RWPE2 (cell line): ENCODE data around the gene ATP7A.

Experiments
- ATAC-seq: fragments of 200-7000 bp; cut with Tn5 transposase; 3 replicates; pipeline ENCODE4 v1.9.1; 2021; ENCODE audit warnings: low read depth
- DNase-seq: peaks from one replicate; pipeline ENCODE4 v3.0.0-alpha.2; 2020; ENCODE audit warnings: low spot score
- H3K27ac ChIP-seq: fragments of 450-650 bp; 2 replicates; pipeline ENCODE4 v1.5.1; 2017; ENCODE audit warnings: mild to moderate bottlenecking; ENCODE audit not compliant: poor library complexity, severe bottlenecking
- H3K27me3 ChIP-seq: fragments of 250-450 bp; sonication (Bioruptor Pico); 2 replicates; pipeline ENCODE4 v1.5.1; 2021; ENCODE audit warnings: mild to moderate bottlenecking, moderate library complexity; ENCODE audit not compliant: insufficient read depth, poor library complexity, severe bottlenecking
- H3K36me3 ChIP-seq: fragments of 250-450 bp; sonication (Bioruptor Pico); 2 replicates; pipeline ENCODE4 v1.5.1; 2020; ENCODE audit warnings: low read depth, mild to moderate bottlenecking, moderate library complexity
- H3K4me1 ChIP-seq: fragments of 250-450 bp; sonication (Bioruptor Pico); 2 replicates; pipeline ENCODE4 v1.5.1; 2021; ENCODE audit warnings: mild to moderate bottlenecking, moderate library complexity; ENCODE audit not compliant: insufficient read depth, poor library complexity, severe bottlenecking
- H3K4me3 ChIP-seq: fragments of 250-450 bp; sonication (Bioruptor Pico); 2 replicates; pipeline ENCODE4 v1.5.1; 2021; ENCODE audit warnings: mild to moderate bottlenecking, moderate library complexity; ENCODE audit not compliant: severe bottlenecking
- H3K9me3 ChIP-seq: fragments of 250-450 bp; sonication (Bioruptor Pico); 2 replicates; pipeline ENCODE4 v1.5.1; 2021; ENCODE audit warnings: mild to moderate bottlenecking, moderate library complexity; ENCODE audit not compliant: severe bottlenecking
- CTCF ChIP-seq: fragments of 450-650 bp; IDR thresholded peaks from one replicate; pipeline ENCODE4 v1.5.1; 2017; ENCODE audit warnings: mild to moderate bottlenecking, moderate library complexity; ENCODE audit not compliant: poor library complexity, severe bottlenecking

The ATP7A gene

GRCh38 chrX:78092296-78092695 lies 181.8 kb downstream of the ATP7A start:
- no peak overlapping the region for H3K27ac ChIP-seq
- H3K9me3 ChIP-seq, result no peaks in the 10 kb centered on the region
- no peaks in the 10 kb centered on the region for H3K4me1 ChIP-seq
- H3K27me3 ChIP-seq, result no peaks in the 10 kb centered on the region
- no peak overlapping the region for H3K4me3 ChIP-seq
- peak; percentile 34 for DNase-seq
- H3K36me3 ChIP-seq, result no peaks in the 10 kb centered on the region
- ATAC-seq, result peak; percentile 92
- TF ChIP-seq CTCF, result peak; percentile 45

GRCh38 chrX:78098108-78098507 lies 187.6 kb downstream of the ATP7A start:
- Histone ChIP-seq H3K27ac (no peak overlapping the region), H3K36me3 (no peaks in the 10 kb centered on the region), H3K9me3 (no peaks in the 10 kb centered on the region), H3K4me3 (no peak overlapping the region), H3K4me1 (peaks cover under 1% of the 10 kb centered on the region), H3K27me3 (no peaks in the 10 kb centered on the region)
- ATAC-seq (no peak), DNase-seq (no peak)
- no peak for TF ChIP-seq CTCF
